Sigmoid colon (tissue), 7 donors: Measurements from ENCODE around the gene C19orf44. TPM values are rescaled to one million over a fixed set of nuclear protein-coding genes. Genes with fewer than 3 reads are reported as not detected.
"Not testable (repeated sequence)": the region's sequence is repeated elsewhere in the genome, so short reads cannot be mapped to it uniquely, and the experiment has no call there.

ENCODE experiments used
- DNase-seq: peaks from one replicate; pipeline ENCODE4 v3.0.0-alpha.2; 2019
- H3K27ac ChIP-seq, 4 donors: fragments of 200-600 bp; sonication (generic); one replicate each; pipeline ENCODE4 v1.5.1; 2016 to 2019; ENCODE audit warnings: mild to moderate bottlenecking in 1 of 4
- H3K27me3 ChIP-seq, 3 donors: fragments of 200-600 bp; sonication (generic); one replicate each; pipeline ENCODE4 v1.5.1; 2019; ENCODE audit warnings: mild to moderate bottlenecking in 1 of 3
- H3K36me3 ChIP-seq, 4 donors: fragments of 200-600 bp; sonication (generic); one replicate each; pipeline ENCODE4 v1.5.1; 2016 to 2019
- H3K4me1 ChIP-seq, 4 donors: fragments of 200-600 bp; sonication (generic); one replicate each; pipeline ENCODE4 v1.5.1; 2017 to 2019
- H3K4me3 ChIP-seq, 4 donors: fragments of 200-600 bp; sonication (generic); one replicate each; pipeline ENCODE4 v1.5.1; 2017 to 2019; ENCODE audit warnings: mild to moderate bottlenecking in 2 of 4, moderate library complexity in 1 of 4
- H3K9me3 ChIP-seq, 4 donors: fragments of 200-600 bp in 3 of 4; sonication (generic) in 3 of 4; one replicate each; pipeline versions ENCODE4 v1.5.1 to v1.6.1; 2013 to 2019
- EP300 ChIP-seq, 4 donors: sonication (generic); formaldehyde crosslinking; IDR thresholded peaks; one replicate each; pipeline ENCODE4 v1.6.1; 2017; ENCODE audit warnings: antibody characterized with exemption in 4 of 4
- POLR2A ChIP-seq, 2 donors: fragments of 450-650 bp; IDR thresholded peaks; one replicate each; pipeline ENCODE4 v1.6.1; 2016; ENCODE audit warnings: antibody characterized with exemption in 2 of 2, mild to moderate bottlenecking in 2 of 2, moderate library complexity in 2 of 2
- POLR2AphosphoS5 ChIP-seq, 4 donors: sonication (generic); formaldehyde crosslinking; IDR thresholded peaks; one replicate each; pipeline ENCODE4 v1.6.1; 2017; ENCODE audit warnings: antibody characterized with exemption in 4 of 4
- WGBS, 2 donors: extraction: QIAGEN DNeasy Blood & Tissue Kit; methylation state at CpG; one replicate each; pipeline ENCODE4 v1.1.7; 2013; 5-methylcytosine and 5-hydroxymethylcytosine counted together
- intact Hi-C: fragments of 100-400 bp; cut with DNase I; formaldehyde crosslinking; loops from one replicate; pipeline ENCODE4 v1.15.1; 2023
- polyA plus RNA-seq, 3 donors: library from polyadenylated mRNA; stranded (reverse); fragments of 200-250 nt; gene quantifications; one replicate each; pipeline ENCODE4 v1.2.3, GENCODE V29; 2013
- total RNA-seq, 4 donors: library from RNA; depleted of rRNA; stranded (reverse); fragments of >200 nt; gene quantifications; one replicate each; pipeline ENCODE4 v1.1.0, GENCODE V29; 2016
- TF ChIP-seq, protein P1 (sequence below), 4 experiments: fragments of 450-650 bp in 3 of 4; fragments of 200-600 bp in 1 of 4; IDR thresholded peaks; one replicate each; pipeline ENCODE4 v1.5.1; 2016 to 2019; ENCODE audit warnings: antibody characterized with exemption in 4 of 4, mild to moderate bottlenecking in 3 of 4, moderate library complexity in 2 of 4
- donor health status: healthy with polysubstance abuse.
- donor health status: Bipolar disorder and iron deficiency.
- donor health status: healthy.

The C19orf44 gene
- total and polyA plus RNA-seq, 7 donors: 1.8 to 10.0 (median 3.8) TPM

GRCh38 chr19:16467581-16467980, 28.6 kb upstream of the C19orf44 start:
- TF ChIP-seq POLR2A (IDR thresholded peaks at IDR 0.05) (no peak), POLR2AphosphoS5 (IDR thresholded peaks at IDR 0.05) (no peak), EP300 (IDR thresholded peaks at IDR 0.05) (no peak)
- TF ChIP-seq, protein P1, sequence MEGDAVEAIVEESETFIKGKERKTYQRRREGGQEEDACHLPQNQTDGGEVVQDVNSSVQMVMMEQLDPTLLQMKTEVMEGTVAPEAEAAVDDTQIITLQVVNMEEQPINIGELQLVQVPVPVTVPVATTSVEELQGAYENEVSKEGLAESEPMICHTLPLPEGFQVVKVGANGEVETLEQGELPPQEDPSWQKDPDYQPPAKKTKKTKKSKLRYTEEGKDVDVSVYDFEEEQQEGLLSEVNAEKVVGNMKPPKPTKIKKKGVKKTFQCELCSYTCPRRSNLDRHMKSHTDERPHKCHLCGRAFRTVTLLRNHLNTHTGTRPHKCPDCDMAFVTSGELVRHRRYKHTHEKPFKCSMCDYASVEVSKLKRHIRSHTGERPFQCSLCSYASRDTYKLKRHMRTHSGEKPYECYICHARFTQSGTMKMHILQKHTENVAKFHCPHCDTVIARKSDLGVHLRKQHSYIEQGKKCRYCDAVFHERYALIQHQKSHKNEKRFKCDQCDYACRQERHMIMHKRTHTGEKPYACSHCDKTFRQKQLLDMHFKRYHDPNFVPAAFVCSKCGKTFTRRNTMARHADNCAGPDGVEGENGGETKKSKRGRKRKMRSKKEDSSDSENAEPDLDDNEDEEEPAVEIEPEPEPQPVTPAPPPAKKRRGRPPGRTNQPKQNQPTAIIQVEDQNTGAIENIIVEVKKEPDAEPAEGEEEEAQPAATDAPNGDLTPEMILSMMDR (IDR thresholded peaks at IDR 0.05): no peak
- Histone ChIP-seq H3K27ac (no peak overlapping the region), H3K4me1 (peaks cover 0 to 44% (median 27%) of the 10 kb centered on the region in 4 donors), H3K4me3 (no peak overlapping the region), H3K27me3 (no peaks in the 10 kb centered on the region), H3K9me3 (no peaks in the 10 kb centered on the region), H3K36me3 (no peaks in the 10 kb centered on the region)
- DNase-seq: no peak
- intact Hi-C loops: no loop called here
- 89 to 91% methylated on average over 6 of the region's 6 CpGs for WGBS, 2 donors

DNA sequence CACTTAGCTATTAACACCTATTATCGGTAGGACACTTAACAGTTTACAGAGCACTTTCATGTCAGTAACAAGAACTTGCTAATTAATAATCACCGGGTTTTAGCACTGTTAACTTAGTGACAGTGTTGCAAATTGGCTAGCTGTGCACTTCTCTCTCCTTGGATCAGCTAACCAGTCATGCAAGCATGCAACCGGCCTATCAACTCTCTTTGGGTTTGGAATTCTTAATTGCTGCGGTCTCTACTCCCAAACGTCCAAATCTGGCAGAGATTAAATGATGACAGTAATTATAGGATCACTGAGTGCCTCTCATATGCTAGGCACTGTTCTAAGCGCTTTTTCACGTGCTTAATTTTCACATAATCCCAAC, 25.7 kb upstream of the C19orf44 start:
- H3K36me3 ChIP-seq: no peaks in the 10 kb centered on the region
- peak overlapping the region in 1 of 4 donors; percentile 91 for H3K27ac ChIP-seq
- TF ChIP-seq EP300 (IDR thresholded peaks at IDR 0.05): no peak
- TF ChIP-seq POLR2A (IDR thresholded peaks at IDR 0.05): no peak
- TF ChIP-seq POLR2AphosphoS5 (IDR thresholded peaks at IDR 0.05): no peak
- TF ChIP-seq, protein P1 (IDR thresholded peaks at IDR 0.05): no peak
- DNase-seq: no peak
- H3K9me3 ChIP-seq: peaks cover 0 to 2% (median 0%) of the 10 kb centered on the region in 4 donors
- peak overlapping the region in 2 of 4 donors; percentile 99 for H3K4me3 ChIP-seq
- peaks cover 0 to 39% (median 26%) of the 10 kb centered on the region in 4 donors for H3K4me1 ChIP-seq
- H3K27me3 ChIP-seq: no peaks in the 10 kb centered on the region
- intact Hi-C loops: loop anchor here (5.0 kb wide), 1 partner anchor 633 kb away; no protein-coding TSS in a partner anchor
- 25 to 53% methylated on average over 7 of the region's 7 CpGs for WGBS, 2 donors

GRCh38 chr19:16470911-16471811, 25.0 kb upstream of the C19orf44 start:
- H3K27me3 ChIP-seq: no peaks in the 10 kb centered on the region
- peaks cover 0 to 39% (median 26%) of the 10 kb centered on the region in 4 donors for H3K4me1 ChIP-seq
- intact Hi-C loops: loop anchor here (5.0 kb wide), 1 partner anchor 634 kb away; no protein-coding TSS in a partner anchor
- 1% methylated on average over 67 of the region's 67 CpGs for WGBS, 2 donors
- peaks cover 0 to 2% (median 0%) of the 10 kb centered on the region in 4 donors for H3K9me3 ChIP-seq
- H3K4me3 ChIP-seq: peak overlapping the region; percentile 48 to 99 (median 92)
- TF ChIP-seq POLR2AphosphoS5 (IDR thresholded peaks at IDR 0.05) (no peak), EP300 (IDR thresholded peaks at IDR 0.05) (no peak), POLR2A (IDR thresholded peaks at IDR 0.05) (no peak)
- TF ChIP-seq, protein P1 (IDR thresholded peaks at IDR 0.05): no peak
- no peaks in the 10 kb centered on the region for H3K36me3 ChIP-seq
- peak overlapping the region; percentile 90 to 94 (median 91) for H3K27ac ChIP-seq
- no peak for DNase-seq

DNA sequence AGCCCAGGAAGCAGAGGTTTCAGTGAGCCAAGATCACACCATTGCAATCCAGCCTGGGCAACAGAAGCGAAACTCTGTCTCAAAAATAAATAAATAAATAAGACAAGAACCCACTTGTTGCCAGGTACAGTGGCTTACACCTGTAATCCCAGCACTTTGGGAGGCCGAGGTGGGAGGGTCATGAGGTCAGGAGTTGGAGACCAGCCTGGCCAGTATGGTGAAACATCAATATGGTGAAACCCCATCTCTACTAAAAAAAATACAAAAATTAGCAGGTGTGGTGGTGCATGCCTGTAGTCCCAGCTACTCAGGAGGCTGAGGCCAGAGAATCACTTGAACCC, 23.7 kb upstream of the C19orf44 start:
- 40 to 67% methylated on average over 2 of the region's 2 CpGs for WGBS, 2 donors
- intact Hi-C loops: loop anchor here (1.0 to 5.0 kb wide), 2 partner anchors 24 to 635 kb away; partner anchors contain the start of genes C19orf44 and CALR3
- not testable (repeated sequence) for H3K27me3 ChIP-seq, H3K9me3 ChIP-seq, DNase-seq, H3K36me3 ChIP-seq
- Histone ChIP-seq H3K27ac (peak overlapping the region; percentile 90 to 94 (median 91)), H3K4me3 (peak overlapping the region; percentile 48 to 99 (median 92)), H3K4me1 (peaks cover 0 to 37% (median 26%) of the 10 kb centered on the region in 4 donors)

- no peak for DNase-seq
- Histone ChIP-seq H3K4me3 (no peak overlapping the region), H3K9me3 (peaks cover 0 to 2% (median 0%) of the 10 kb centered on the region in 4 donors), H3K27ac (no peak overlapping the region), H3K4me1 (peaks cover 0 to 32% (median 24%) of the 10 kb centered on the region in 4 donors), H3K27me3 (no peaks in the 10 kb centered on the region), H3K36me3 (no peaks in the 10 kb centered on the region)
- TF ChIP-seq EP300 (IDR thresholded peaks at IDR 0.05) (no peak), POLR2AphosphoS5 (IDR thresholded peaks at IDR 0.05) (no peak), POLR2A (IDR thresholded peaks at IDR 0.05) (no peak)
- TF ChIP-seq, protein P1 (IDR thresholded peaks at IDR 0.05): no peak
- WGBS, 2 donors: 68 to 98% methylated on average over 2 of the region's 2 CpGs
- intact Hi-C loops: loop anchor here (1.0 to 5.0 kb wide), 2 partner anchors 23 to 636 kb away; partner anchors contain the start of genes C19orf44 and CALR3
Measured at GRCh38 chr19:16472992-16473391, 23.2 kb upstream of the C19orf44 start.
